ENCODE results near the gene MTOR.

DNA sequence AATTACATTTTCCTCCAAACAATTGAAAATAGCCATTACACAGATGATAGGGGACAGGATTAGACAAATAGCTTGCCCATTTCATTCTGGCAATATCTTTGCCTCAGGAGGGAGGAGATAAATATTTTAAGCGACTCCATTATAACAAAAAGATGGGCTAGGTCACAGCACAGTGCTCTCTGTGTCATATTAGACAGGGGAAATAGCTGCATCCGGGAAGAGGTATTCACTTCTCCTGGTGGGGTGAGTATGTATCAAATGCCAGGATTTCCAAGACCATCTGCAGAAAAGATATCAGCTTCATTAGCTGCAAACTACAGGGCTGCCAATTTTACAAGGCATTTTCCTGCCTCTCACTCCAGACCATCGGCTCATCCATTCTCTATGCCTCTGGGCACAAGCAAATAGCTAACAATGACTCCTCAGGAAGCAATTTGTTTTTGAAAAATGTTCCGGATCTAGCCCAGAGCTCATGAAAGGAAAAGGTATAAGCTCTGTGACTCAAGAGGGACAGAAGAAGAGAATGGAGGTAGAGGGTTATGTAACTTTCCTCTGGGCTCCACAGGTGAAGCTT lies 115.1 kb downstream of the MTOR start:
- TF ChIP-seq POLR2A (IDR thresholded peaks at IDR 0.05) = no peak
- TF ChIP-seq POLR2AphosphoS5 (IDR thresholded peaks at IDR 0.05) = no peak
- TF ChIP-seq, protein P1, sequence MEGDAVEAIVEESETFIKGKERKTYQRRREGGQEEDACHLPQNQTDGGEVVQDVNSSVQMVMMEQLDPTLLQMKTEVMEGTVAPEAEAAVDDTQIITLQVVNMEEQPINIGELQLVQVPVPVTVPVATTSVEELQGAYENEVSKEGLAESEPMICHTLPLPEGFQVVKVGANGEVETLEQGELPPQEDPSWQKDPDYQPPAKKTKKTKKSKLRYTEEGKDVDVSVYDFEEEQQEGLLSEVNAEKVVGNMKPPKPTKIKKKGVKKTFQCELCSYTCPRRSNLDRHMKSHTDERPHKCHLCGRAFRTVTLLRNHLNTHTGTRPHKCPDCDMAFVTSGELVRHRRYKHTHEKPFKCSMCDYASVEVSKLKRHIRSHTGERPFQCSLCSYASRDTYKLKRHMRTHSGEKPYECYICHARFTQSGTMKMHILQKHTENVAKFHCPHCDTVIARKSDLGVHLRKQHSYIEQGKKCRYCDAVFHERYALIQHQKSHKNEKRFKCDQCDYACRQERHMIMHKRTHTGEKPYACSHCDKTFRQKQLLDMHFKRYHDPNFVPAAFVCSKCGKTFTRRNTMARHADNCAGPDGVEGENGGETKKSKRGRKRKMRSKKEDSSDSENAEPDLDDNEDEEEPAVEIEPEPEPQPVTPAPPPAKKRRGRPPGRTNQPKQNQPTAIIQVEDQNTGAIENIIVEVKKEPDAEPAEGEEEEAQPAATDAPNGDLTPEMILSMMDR (IDR thresholded peaks at IDR 0.05 in 8 of 11, conservative IDR thresholded peaks at IDR 0.05 in 3 of 11) = no peak

Measured in spleen (tissue), 7 donors.